Measurements from ENCODE around the gene CPA1.

Gene CPA1

GRCh38 chr7:130387306-130387627 lies 7.0 kb downstream of the CPA1 start:
- H3K4me3 ChIP-seq (ENCODE audit: low read depth in 1 of 2, low read length in 2 of 2) = no peak overlapping the region
- ATAC-seq (ENCODE audit: insufficient read depth, low read depth) (no peak), DNase-seq (no peak)
- no peaks in the 10 kb centered on the region for H3K27me3 ChIP-seq (ENCODE audit: insufficient read depth, low read length, poor library complexity)
- no peaks in the 10 kb centered on the region for H3K9me3 ChIP-seq (ENCODE audit: insufficient read depth, low read length, severe bottlenecking)
- H3K4me2 ChIP-seq (ENCODE audit: insufficient read depth, low read length) = no peak overlapping the region
- H3K27ac ChIP-seq (ENCODE audit: low read length) = no peak overlapping the region
- H3K36me3 ChIP-seq (ENCODE audit: insufficient read depth, low read length) = no peaks in the 10 kb centered on the region
- no peaks in the 10 kb centered on the region for H3K79me2 ChIP-seq (ENCODE audit: insufficient read depth, low read length)
- H3K9ac ChIP-seq (ENCODE audit: low read depth, low read length) = no peak overlapping the region
- H4K20me1 ChIP-seq (ENCODE audit: insufficient read depth, low read length) = no peaks in the 10 kb centered on the region
- H3K4me1 ChIP-seq (ENCODE audit: insufficient read depth, low read length) = no peaks in the 10 kb centered on the region
- H2AFZ ChIP-seq (ENCODE audit: low read depth, low read length) = no peak overlapping the region
- TF ChIP-seq EZH2 (IDR thresholded peaks at IDR 0.05; ENCODE audit: borderline replicate concordance, low read depth, low read length, severe bottlenecking) (no peak), CTCF (IDR thresholded peaks at IDR 0.05; ENCODE audit: borderline replicate concordance, extremely low read depth, low read length, poor library complexity, severe bottlenecking) (no peak)

- Histone ChIP-seq H3K27me3 (ENCODE audit: insufficient read depth, low read length, poor library complexity) (no peaks in the 10 kb centered on the region), H4K20me1 (ENCODE audit: insufficient read depth, low read length) (no peaks in the 10 kb centered on the region), H2AFZ (ENCODE audit: low read depth, low read length) (no peak overlapping the region), H3K4me2 (ENCODE audit: insufficient read depth, low read length) (no peak overlapping the region), H3K36me3 (ENCODE audit: insufficient read depth, low read length) (no peaks in the 10 kb centered on the region), H3K27ac (ENCODE audit: low read length) (no peak overlapping the region), H3K4me3 (ENCODE audit: low read depth in 1 of 2, low read length in 2 of 2) (no peak overlapping the region), H3K4me1 (ENCODE audit: insufficient read depth, low read length) (no peaks in the 10 kb centered on the region), H3K9me3 (ENCODE audit: insufficient read depth, low read length, severe bottlenecking) (no peaks in the 10 kb centered on the region), H3K9ac (ENCODE audit: low read depth, low read length) (no peak overlapping the region), H3K79me2 (ENCODE audit: insufficient read depth, low read length) (no peaks in the 10 kb centered on the region)
- DNase-seq (no peak), ATAC-seq (ENCODE audit: insufficient read depth, low read depth) (no peak)
- TF ChIP-seq CTCF (IDR thresholded peaks at IDR 0.05; ENCODE audit: borderline replicate concordance, extremely low read depth, low read length, poor library complexity, severe bottlenecking) = no peak
- no peak for TF ChIP-seq EZH2 (IDR thresholded peaks at IDR 0.05; ENCODE audit: borderline replicate concordance, low read depth, low read length, severe bottlenecking)
These were observed 7.5 kb downstream of the CPA1 start for GRCh38 chr7:130387628-130388403.

- Histone ChIP-seq H3K4me1 (ENCODE audit: insufficient read depth, low read length) (no peaks in the 10 kb centered on the region), H4K20me1 (ENCODE audit: insufficient read depth, low read length) (no peaks in the 10 kb centered on the region), H3K79me2 (ENCODE audit: insufficient read depth, low read length) (no peaks in the 10 kb centered on the region), H3K4me2 (ENCODE audit: insufficient read depth, low read length) (no peak overlapping the region), H3K36me3 (ENCODE audit: insufficient read depth, low read length) (no peaks in the 10 kb centered on the region), H2AFZ (ENCODE audit: low read depth, low read length) (no peak overlapping the region), H3K9me3 (ENCODE audit: insufficient read depth, low read length, severe bottlenecking) (no peaks in the 10 kb centered on the region), H3K9ac (ENCODE audit: low read depth, low read length) (no peak overlapping the region), H3K4me3 (ENCODE audit: low read depth in 1 of 2, low read length in 2 of 2) (no peak overlapping the region), H3K27me3 (ENCODE audit: insufficient read depth, low read length, poor library complexity) (no peaks in the 10 kb centered on the region), H3K27ac (ENCODE audit: low read length) (no peak overlapping the region)
- no peak for TF ChIP-seq EZH2 (IDR thresholded peaks at IDR 0.05; ENCODE audit: borderline replicate concordance, low read depth, low read length, severe bottlenecking)
- no peak for TF ChIP-seq CTCF (IDR thresholded peaks at IDR 0.05; ENCODE audit: borderline replicate concordance, extremely low read depth, low read length, poor library complexity, severe bottlenecking)
- DNase-seq (no peak), ATAC-seq (ENCODE audit: insufficient read depth, low read depth) (no peak)
These were observed 8.4 kb downstream of the CPA1 start for GRCh38 chr7:130388671-130389070.
